Measurements from ENCODE around the gene FUCA1.

FUCA1 gene

GRCh38 chr1:23823767-23824166 lies 44.3 kb downstream of the FUCA1 start:
- no peak for TF ChIP-seq CTCF (IDR thresholded peaks at IDR 0.05; ENCODE audit: low read depth, low read length)
- Histone ChIP-seq H3K9me3 (no peaks in the 10 kb centered on the region), H3K4me1 (no peaks in the 10 kb centered on the region), H3K4me3 (ENCODE audit: low read depth, low read length) (no peak overlapping the region), H3K36me3 (no peaks in the 10 kb centered on the region), H3K27me3 (no peaks in the 10 kb centered on the region)
- DNase-seq: no peak

- Histone ChIP-seq H3K4me3 (ENCODE audit: low read depth, low read length) (no peak overlapping the region), H3K9me3 (no peaks in the 10 kb centered on the region), H3K27me3 (no peaks in the 10 kb centered on the region), H3K36me3 (no peaks in the 10 kb centered on the region), H3K4me1 (no peaks in the 10 kb centered on the region)
- no peak for DNase-seq
- TF ChIP-seq CTCF (IDR thresholded peaks at IDR 0.05; ENCODE audit: low read depth, low read length): no peak
Observed at GRCh38 chr1:23817633-23818032, 50.5 kb downstream of the FUCA1 start.

- Histone ChIP-seq H3K27me3 (no peaks in the 10 kb centered on the region), H3K36me3 (no peaks in the 10 kb centered on the region), H3K4me1 (no peaks in the 10 kb centered on the region), H3K9me3 (no peaks in the 10 kb centered on the region), H3K4me3 (ENCODE audit: low read depth, low read length) (no peak overlapping the region)
- no peak for DNase-seq
- no peak for TF ChIP-seq CTCF (IDR thresholded peaks at IDR 0.05; ENCODE audit: low read depth, low read length)
Observed at GRCh38 chr1:23816906-23817305, 51.2 kb downstream of the FUCA1 start.

- Histone ChIP-seq H3K4me3 (ENCODE audit: low read depth, low read length) (no peak overlapping the region), H3K4me1 (no peaks in the 10 kb centered on the region), H3K27me3 (no peaks in the 10 kb centered on the region), H3K36me3 (no peaks in the 10 kb centered on the region), H3K9me3 (no peaks in the 10 kb centered on the region)
- TF ChIP-seq CTCF (IDR thresholded peaks at IDR 0.05; ENCODE audit: low read depth, low read length): no peak
- no peak for DNase-seq
Observed at GRCh38 chr1:23816361-23816760, 51.7 kb downstream of the FUCA1 start.

- Histone ChIP-seq H3K4me3 (ENCODE audit: low read depth, low read length) (no peak overlapping the region), H3K27me3 (no peaks in the 10 kb centered on the region), H3K9me3 (no peaks in the 10 kb centered on the region), H3K4me1 (no peaks in the 10 kb centered on the region), H3K36me3 (no peaks in the 10 kb centered on the region)
- TF ChIP-seq CTCF (IDR thresholded peaks at IDR 0.05; ENCODE audit: low read depth, low read length): no peak
- no peak for DNase-seq
Observed at GRCh38 chr1:23814016-23814415, 54.1 kb downstream of the FUCA1 start.

- TF ChIP-seq CTCF (IDR thresholded peaks at IDR 0.05; ENCODE audit: low read depth, low read length): peak; percentile 56
- Histone ChIP-seq H3K4me3 (ENCODE audit: low read depth, low read length) (no peak overlapping the region), H3K4me1 (no peaks in the 10 kb centered on the region), H3K36me3 (no peaks in the 10 kb centered on the region), H3K9me3 (no peaks in the 10 kb centered on the region), H3K27me3 (no peaks in the 10 kb centered on the region)
- DNase-seq: no peak
Observed at GRCh38 chr1:23810818-23811540, 57.1 kb downstream of the FUCA1 start.
